ENCODE measurements around the gene SEC16B. TPM values are rescaled to one million over a fixed set of nuclear protein-coding genes. Genes with fewer than 3 reads are reported as not detected.

SEC16B gene
- total and polyA plus RNA-seq, 7 experiments from 2014 or later, result 0.27 TPM; not detected in 6

GRCh38 chr1:178010674-178011464 lies 41.0 kb upstream of the SEC16B start:
- ATAC-seq, result no peak
- Histone ChIP-seq H3K4me1 (ENCODE audit: control insufficient read depth in 2 of 2, insufficient read depth in 2 of 2, low read length in 2 of 2) (no peaks in the 10 kb centered on the region), H3K9me3 (ENCODE audit: control insufficient read depth in 2 of 3, low read length in 3 of 3) (no peaks in the 10 kb centered on the region), H3K4me3 (ENCODE audit: low read length) (no peak overlapping the region), H3K36me3 (ENCODE audit: control insufficient read depth in 2 of 3, insufficient read depth in 3 of 3, low read length in 3 of 3) (no peaks in the 10 kb centered on the region), H3K27ac (ENCODE audit: low read depth, low read length) (no peak overlapping the region), H3K27me3 (ENCODE audit: control insufficient read depth in 2 of 2, insufficient read depth in 2 of 2, low read length in 2 of 2) (no peaks in the 10 kb centered on the region)
- Mint-ChIP-seq H3K27ac (no peak overlapping the region), H3K27me3 (no peaks in the 10 kb centered on the region), H3K4me1 (no peaks in the 10 kb centered on the region), H3K9me3 (peaks cover 0 to 21% (median 7%) of the 10 kb centered on the region in 11 donors), H3K4me3 (no peak overlapping the region), H3K36me3 (no peaks in the 10 kb centered on the region)
- intact Hi-C loops (cut with micrococcal nuclease), result no loop called here
- DNase-seq, result no peak
- ChIA-PET POLR2A (interaction anchor here (0.7 kb wide), 1 partner anchor 138 kb away, joined by 3 read pairs; no protein-coding TSS in a partner anchor), CTCF (no interaction called here)

- ChIA-PET POLR2A (no interaction called here), CTCF (no interaction called here)
- H3K4me3 ChIP-seq (ENCODE audit: low read length), result no peak overlapping the region
- intact Hi-C loops (cut with micrococcal nuclease), result no loop called here
- DNase-seq, result no peak
- no peaks in the 10 kb centered on the region for H3K4me1 ChIP-seq (ENCODE audit: control insufficient read depth in 2 of 2, insufficient read depth in 2 of 2, low read length in 2 of 2)
- Mint-ChIP-seq H3K4me1 (no peaks in the 10 kb centered on the region), H3K27me3 (peaks cover 0 to 6% (median 0%) of the 10 kb centered on the region in 5 donors), H3K9me3 (peaks cover 0 to 16% (median 6%) of the 10 kb centered on the region in 11 donors), H3K36me3 (no peaks in the 10 kb centered on the region), H3K27ac (no peak overlapping the region), H3K4me3 (no peak overlapping the region)
- H3K27ac ChIP-seq (ENCODE audit: low read depth, low read length), result no peak overlapping the region
- no peaks in the 10 kb centered on the region for H3K9me3 ChIP-seq (ENCODE audit: control insufficient read depth in 2 of 3, low read length in 3 of 3)
- H3K27me3 ChIP-seq (ENCODE audit: control insufficient read depth in 2 of 2, insufficient read depth in 2 of 2, low read length in 2 of 2), result no peaks in the 10 kb centered on the region
- ATAC-seq, result no peak
- no peaks in the 10 kb centered on the region for H3K36me3 ChIP-seq (ENCODE audit: control insufficient read depth in 2 of 3, insufficient read depth in 3 of 3, low read length in 3 of 3)
Measured at GRCh38 chr1:178006043-178006442, 36.2 kb upstream of the SEC16B start.

- ATAC-seq (no peak), DNase-seq (no peak)
- H3K4me1 ChIP-seq (ENCODE audit: control insufficient read depth in 2 of 2, insufficient read depth in 2 of 2, low read length in 2 of 2), result no peaks in the 10 kb centered on the region
- no peaks in the 10 kb centered on the region for H3K9me3 ChIP-seq (ENCODE audit: control insufficient read depth in 2 of 3, low read length in 3 of 3)
- ChIA-PET POLR2A (no interaction called here), CTCF (no interaction called here)
- Mint-ChIP-seq H3K27me3 (peaks cover 0 to 6% (median 0%) of the 10 kb centered on the region in 5 donors), H3K27ac (no peak overlapping the region), H3K4me1 (no peaks in the 10 kb centered on the region), H3K4me3 (no peak overlapping the region), H3K36me3 (no peaks in the 10 kb centered on the region), H3K9me3 (peaks cover 0 to 16% (median 6%) of the 10 kb centered on the region in 11 donors)
- intact Hi-C loops (cut with micrococcal nuclease), result no loop called here
- no peak overlapping the region for H3K4me3 ChIP-seq (ENCODE audit: low read length)
- no peaks in the 10 kb centered on the region for H3K27me3 ChIP-seq (ENCODE audit: control insufficient read depth in 2 of 2, insufficient read depth in 2 of 2, low read length in 2 of 2)
- H3K27ac ChIP-seq (ENCODE audit: low read depth, low read length), result no peak overlapping the region
- no peaks in the 10 kb centered on the region for H3K36me3 ChIP-seq (ENCODE audit: control insufficient read depth in 2 of 3, insufficient read depth in 3 of 3, low read length in 3 of 3)
Measured at GRCh38 chr1:178005450-178005849, 35.6 kb upstream of the SEC16B start.

GRCh38 chr1:178004926-178005391 lies 35.1 kb upstream of the SEC16B start:
- Mint-ChIP-seq H3K27ac (no peak overlapping the region), H3K36me3 (no peaks in the 10 kb centered on the region), H3K4me1 (no peaks in the 10 kb centered on the region), H3K9me3 (peaks cover 0 to 16% (median 6%) of the 10 kb centered on the region in 11 donors), H3K4me3 (no peak overlapping the region), H3K27me3 (peaks cover 0 to 6% (median 0%) of the 10 kb centered on the region in 5 donors)
- POLR2A ChIA-PET, result no interaction called here
- no peak overlapping the region for H3K4me3 ChIP-seq (ENCODE audit: low read length)
- DNase-seq (no peak), ATAC-seq (no peak)
- no peaks in the 10 kb centered on the region for H3K9me3 ChIP-seq (ENCODE audit: control insufficient read depth in 2 of 3, low read length in 3 of 3)
- H3K4me1 ChIP-seq (ENCODE audit: control insufficient read depth in 2 of 2, insufficient read depth in 2 of 2, low read length in 2 of 2), result no peaks in the 10 kb centered on the region
- no peak overlapping the region for H3K27ac ChIP-seq (ENCODE audit: low read depth, low read length)
- CTCF ChIA-PET, result no interaction called here
- no peaks in the 10 kb centered on the region for H3K27me3 ChIP-seq (ENCODE audit: control insufficient read depth in 2 of 2, insufficient read depth in 2 of 2, low read length in 2 of 2)
- intact Hi-C loops (cut with micrococcal nuclease), result no loop called here
- no peaks in the 10 kb centered on the region for H3K36me3 ChIP-seq (ENCODE audit: control insufficient read depth in 2 of 3, insufficient read depth in 3 of 3, low read length in 3 of 3)

GRCh38 chr1:177998696-177999631 lies 29.1 kb upstream of the SEC16B start:
- ChIA-PET CTCF (no interaction called here), POLR2A (interaction anchor here (1.2 kb wide), 1 partner anchor 13 kb away, joined by 3 read pairs; no protein-coding TSS in a partner anchor)
- intact Hi-C loops (cut with micrococcal nuclease), result no loop called here
- Mint-ChIP-seq H3K36me3 (no peaks in the 10 kb centered on the region), H3K9me3 (peaks cover 0 to 17% (median 7%) of the 10 kb centered on the region in 11 donors), H3K4me3 (no peak overlapping the region), H3K4me1 (peaks cover 0 to 3% (median 0%) of the 10 kb centered on the region in 7 donors), H3K27ac (no peak overlapping the region), H3K27me3 (peaks cover 0 to 6% (median 0%) of the 10 kb centered on the region in 5 donors)
- no peaks in the 10 kb centered on the region for H3K4me1 ChIP-seq (ENCODE audit: control insufficient read depth in 2 of 2, insufficient read depth in 2 of 2, low read length in 2 of 2)
- H3K27me3 ChIP-seq (ENCODE audit: control insufficient read depth in 2 of 2, insufficient read depth in 2 of 2, low read length in 2 of 2), result no peaks in the 10 kb centered on the region
- DNase-seq (no peak), ATAC-seq (no peak)
- no peaks in the 10 kb centered on the region for H3K9me3 ChIP-seq (ENCODE audit: control insufficient read depth in 2 of 3, low read length in 3 of 3)
- no peak overlapping the region for H3K4me3 ChIP-seq (ENCODE audit: low read length)
- H3K36me3 ChIP-seq (ENCODE audit: control insufficient read depth in 2 of 3, insufficient read depth in 3 of 3, low read length in 3 of 3), result no peaks in the 10 kb centered on the region
- no peak overlapping the region for H3K27ac ChIP-seq (ENCODE audit: low read depth, low read length)

- no peak overlapping the region for H3K27ac Mint-ChIP-seq
- H3K27me3 ChIP-seq (ENCODE audit: control insufficient read depth in 2 of 2, insufficient read depth in 2 of 2, low read length in 2 of 2), result no peaks in the 10 kb centered on the region
- H3K4me3 Mint-ChIP-seq, result no peak overlapping the region
- no peaks in the 10 kb centered on the region for H3K27me3 Mint-ChIP-seq
- POLR2A ChIA-PET, result no interaction called here
- H3K36me3 ChIP-seq (ENCODE audit: control insufficient read depth in 2 of 3, insufficient read depth in 3 of 3, low read length in 3 of 3), result no peaks in the 10 kb centered on the region
- H3K9me3 Mint-ChIP-seq, result peaks cover 1 to 14% (median 7%) of the 10 kb centered on the region in 11 donors
- H3K36me3 Mint-ChIP-seq, result no peaks in the 10 kb centered on the region
- no peaks in the 10 kb centered on the region for H3K9me3 ChIP-seq (ENCODE audit: control insufficient read depth in 2 of 3, low read length in 3 of 3)
- no peak overlapping the region for H3K27ac ChIP-seq (ENCODE audit: low read depth, low read length)
- peaks cover 0 to 3% (median 0%) of the 10 kb centered on the region in 7 donors for H3K4me1 Mint-ChIP-seq
- H3K4me3 ChIP-seq (ENCODE audit: low read length), result no peak overlapping the region
- ATAC-seq, result no peak
- H3K4me1 ChIP-seq (ENCODE audit: control insufficient read depth in 2 of 2, insufficient read depth in 2 of 2, low read length in 2 of 2), result no peaks in the 10 kb centered on the region
- no peak for DNase-seq
- CTCF ChIA-PET, result no interaction called here
- intact Hi-C loops (cut with micrococcal nuclease), result no loop called here
Measured at GRCh38 chr1:177996957-177997356, 27.1 kb upstream of the SEC16B start.

All from naive thymus-derived CD4-positive, alpha-beta T cell (primary cell).